GM18868 (cell line): ENCODE measurements around the gene NBPF3.
"Not testable (repeated sequence)": the region's sequence is repeated elsewhere in the genome, so short reads cannot be mapped to it uniquely, and the experiment has no call there.

Experiments used
- ATAC-seq: cut with Tn5 transposase; IDR thresholded peaks from one replicate; pipeline ENCODE4 v1.9.1; 2021; ENCODE audit warnings: mild to moderate bottlenecking, moderate library complexity; ENCODE audit not compliant: unreplicated experiment

Gene NBPF3

GRCh38 chr1:21438646-21439312 lies 1.2 kb upstream of the NBPF3 start:
- ATAC-seq, result not testable (repeated sequence)

GRCh38 chr1:21439345-21439720 lies 604 bp upstream of the NBPF3 start:
- no peak for ATAC-seq

- ATAC-seq, result not testable (repeated sequence)
Observed at GRCh38 chr1:21440630-21441125, 741 bp downstream of the NBPF3 start.

- not testable (repeated sequence) for ATAC-seq
Observed at GRCh38 chr1:21446647-21447046, 6.7 kb downstream of the NBPF3 start.

GRCh38 chr1:21447311-21447710 lies 7.4 kb downstream of the NBPF3 start:
- ATAC-seq, result no peak

GRCh38 chr1:21449906-21450305 lies 10.0 kb downstream of the NBPF3 start:
- ATAC-seq, result no peak

- ATAC-seq, result no peak
Observed at GRCh38 chr1:21451212-21451611, 11.3 kb downstream of the NBPF3 start.

- no peak for ATAC-seq
Observed at GRCh38 chr1:21451981-21452411, 12.1 kb downstream of the NBPF3 start.

- ATAC-seq, result not testable (repeated sequence)
Observed at GRCh38 chr1:21453964-21454614, 14.2 kb downstream of the NBPF3 start.

- not testable (repeated sequence) for ATAC-seq
Observed at GRCh38 chr1:21454904-21455303, 15.0 kb downstream of the NBPF3 start.

- no peak for ATAC-seq
Observed at GRCh38 chr1:21457654-21458053, 17.7 kb downstream of the NBPF3 start.

- not testable (repeated sequence) for ATAC-seq
Observed at GRCh38 chr1:21465127-21465526, 25.2 kb downstream of the NBPF3 start.

- not testable (repeated sequence) for ATAC-seq
Observed at GRCh38 chr1:21467946-21468345, 28.0 kb downstream of the NBPF3 start.

GRCh38 chr1:21468599-21468998 lies 28.7 kb downstream of the NBPF3 start:
- no peak for ATAC-seq

GRCh38 chr1:21469581-21469980 lies 29.6 kb downstream of the NBPF3 start:
- ATAC-seq, result no peak

GRCh38 chr1:21472861-21473260 lies 32.9 kb downstream of the NBPF3 start:
- ATAC-seq, result no peak

- no peak for ATAC-seq
Observed at GRCh38 chr1:21478356-21478755, 38.4 kb downstream of the NBPF3 start.

- ATAC-seq, result not testable (repeated sequence)
Observed at GRCh38 chr1:21483881-21484280, 43.9 kb downstream of the NBPF3 start.

- ATAC-seq, result no peak
Observed at GRCh38 chr1:21489146-21489545, 49.2 kb downstream of the NBPF3 start.

- ATAC-seq, result no peak
Observed at GRCh38 chr1:21490774-21491487, 51.0 kb downstream of the NBPF3 start.

GRCh38 chr1:21491488-21492355 lies 51.8 kb downstream of the NBPF3 start:
- ATAC-seq, result no peak
